HG03432 (cell line): ENCODE data around the gene XIRP2.

Experiments
- ATAC-seq: cut with Tn5 transposase; IDR thresholded peaks from one replicate; pipeline ENCODE4 v1.9.1; 2021; ENCODE audit warnings: mild to moderate bottlenecking, moderate library complexity; ENCODE audit not compliant: unreplicated experiment

XIRP2 gene

GRCh38 chr2:166926657-166927056 is 38.4 kb downstream of the XIRP2 start:
- ATAC-seq: no peak

- ATAC-seq: no peak
Measured at GRCh38 chr2:166932032-166932431, 43.8 kb downstream of the XIRP2 start.

GRCh38 chr2:166934817-166935216 is 46.5 kb downstream of the XIRP2 start:
- no peak for ATAC-seq

GRCh38 chr2:166942377-166942776 is 54.1 kb downstream of the XIRP2 start:
- no peak for ATAC-seq

DNA sequence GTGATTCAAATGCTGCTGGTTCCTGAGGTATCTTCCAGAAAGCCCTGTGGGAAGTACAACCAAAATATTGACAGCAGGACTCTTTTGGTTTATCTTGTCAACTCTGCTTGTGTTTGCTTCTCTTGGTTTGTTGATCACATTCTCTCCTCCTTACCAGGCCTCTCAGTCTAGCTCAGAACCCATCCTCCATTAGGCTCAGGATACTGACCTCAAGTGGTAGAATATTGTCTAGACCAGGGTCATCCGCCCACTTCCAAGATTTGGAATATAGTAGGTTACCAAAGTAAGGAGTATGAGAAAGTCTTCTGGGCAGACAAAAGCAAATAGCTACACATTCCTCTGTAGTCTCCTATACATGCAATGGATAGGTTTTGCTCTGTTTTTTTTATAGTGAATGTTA is 56.6 kb downstream of the XIRP2 start:
- no peak for ATAC-seq

GRCh38 chr2:166957686-166958085 is 69.4 kb downstream of the XIRP2 start:
- ATAC-seq: no peak

DNA sequence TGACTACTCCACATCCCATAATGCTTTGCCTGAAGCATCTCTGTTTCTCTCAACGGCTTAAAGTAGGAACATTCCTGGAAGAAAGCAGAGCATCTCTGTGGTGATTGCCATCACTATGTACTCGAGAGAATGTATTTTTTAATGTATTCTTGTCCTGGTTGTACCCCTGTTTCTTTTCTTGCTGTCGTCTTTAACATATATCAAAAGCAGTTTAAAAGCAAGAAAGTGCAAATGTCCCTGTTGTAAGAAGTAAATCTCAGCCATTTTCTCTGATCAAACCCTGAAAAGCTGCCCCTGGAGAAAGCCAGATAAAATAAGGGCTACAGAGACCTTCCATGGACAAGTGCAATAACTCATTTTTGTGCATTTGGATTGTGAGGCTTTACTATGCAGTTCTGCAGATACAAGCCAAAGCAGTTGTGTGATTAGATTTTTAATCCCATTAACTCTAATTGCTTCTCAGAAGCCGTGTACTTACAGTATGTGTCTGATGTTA is 70.8 kb downstream of the XIRP2 start:
- ATAC-seq: no peak

DNA sequence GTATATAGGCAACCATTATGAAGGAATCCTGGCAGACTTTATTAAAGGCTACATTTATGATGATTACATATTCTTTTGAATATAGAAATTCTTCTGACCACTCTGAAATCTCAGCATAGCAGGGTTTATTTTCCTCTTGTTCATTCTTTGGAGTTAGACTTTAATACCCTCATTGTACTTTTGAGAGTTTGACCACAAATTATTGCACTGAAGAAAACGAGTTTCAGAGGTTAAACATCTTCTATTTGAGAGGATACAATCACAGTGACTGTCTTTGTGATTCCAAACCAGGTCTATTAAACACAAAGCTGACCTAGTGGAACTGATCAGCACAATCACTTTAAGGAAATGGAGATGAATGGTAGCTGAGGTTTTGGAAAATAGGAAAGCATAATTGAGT is 71.3 kb downstream of the XIRP2 start:
- no peak for ATAC-seq

DNA sequence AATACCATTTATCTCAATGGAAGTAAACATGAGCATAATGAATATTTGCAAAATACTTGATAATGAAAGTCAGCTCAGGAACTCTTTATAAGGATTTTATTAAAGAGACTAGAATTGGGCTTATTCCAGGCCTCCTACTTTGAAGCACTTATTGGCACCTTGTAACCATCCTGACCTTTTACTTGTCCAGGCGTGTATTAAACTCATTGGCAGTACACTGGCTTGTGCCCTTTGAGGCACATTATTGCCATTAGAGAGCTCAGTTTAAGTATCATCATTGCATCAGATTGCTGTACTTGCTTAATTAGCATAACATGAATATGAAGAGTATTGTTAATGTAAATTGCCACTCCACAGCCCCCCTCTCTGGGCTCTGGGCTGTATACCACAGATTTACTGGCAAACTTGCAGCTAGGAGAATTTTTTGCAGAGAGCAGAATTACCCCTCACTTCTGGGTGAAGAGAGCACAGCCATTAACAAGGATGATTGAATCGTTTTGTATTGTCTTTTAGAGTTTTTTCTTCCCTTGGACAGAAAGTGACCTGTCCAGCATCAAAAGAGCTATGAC is 72.5 kb downstream of the XIRP2 start:
- no peak for ATAC-seq

- no peak for ATAC-seq
Measured at GRCh38 chr2:166961933-166962332, 73.7 kb downstream of the XIRP2 start.

DNA sequence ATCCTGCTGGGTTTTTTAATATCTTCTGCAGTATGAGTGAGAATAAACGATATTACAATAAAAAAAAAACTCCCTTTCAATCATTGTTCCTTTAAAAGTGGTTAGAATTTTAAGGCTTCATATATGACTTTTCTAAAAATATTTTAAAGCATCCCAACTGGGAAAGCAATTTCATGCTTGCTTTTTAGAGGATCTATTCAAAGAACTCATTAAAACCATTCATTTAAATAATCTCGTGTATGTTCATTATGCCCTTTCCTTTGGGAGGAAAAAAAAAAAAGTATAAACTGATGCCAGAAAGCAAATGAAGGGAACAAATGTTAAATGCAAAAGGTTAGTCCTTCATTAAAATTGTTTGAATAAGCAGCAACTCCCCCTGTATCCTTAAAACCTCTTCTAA is 81.2 kb downstream of the XIRP2 start:
- no peak for ATAC-seq

DNA sequence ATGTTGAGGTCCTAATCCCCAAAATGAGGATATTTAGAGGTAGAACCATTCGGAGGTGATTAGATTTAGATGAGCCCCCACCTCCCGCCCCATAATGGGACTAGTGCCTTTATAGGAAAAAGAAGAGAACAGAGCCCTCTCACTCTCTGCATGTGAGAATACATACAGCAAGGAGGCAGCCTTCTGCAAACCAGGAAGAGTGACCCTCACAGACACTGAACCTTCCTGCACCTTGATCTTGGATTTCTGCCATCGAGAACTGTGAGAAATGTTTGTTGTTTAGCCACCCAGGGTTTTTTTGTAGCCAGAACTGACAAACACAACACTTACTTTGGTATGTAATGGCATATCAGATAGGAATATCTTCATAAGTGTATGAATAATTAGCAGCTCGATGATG is 83.7 kb downstream of the XIRP2 start:
- no peak for ATAC-seq

GRCh38 chr2:166972418-166972817 is 84.1 kb downstream of the XIRP2 start:
- ATAC-seq: no peak

- no peak for ATAC-seq
Measured at GRCh38 chr2:166984188-166984587, 95.9 kb downstream of the XIRP2 start.

DNA sequence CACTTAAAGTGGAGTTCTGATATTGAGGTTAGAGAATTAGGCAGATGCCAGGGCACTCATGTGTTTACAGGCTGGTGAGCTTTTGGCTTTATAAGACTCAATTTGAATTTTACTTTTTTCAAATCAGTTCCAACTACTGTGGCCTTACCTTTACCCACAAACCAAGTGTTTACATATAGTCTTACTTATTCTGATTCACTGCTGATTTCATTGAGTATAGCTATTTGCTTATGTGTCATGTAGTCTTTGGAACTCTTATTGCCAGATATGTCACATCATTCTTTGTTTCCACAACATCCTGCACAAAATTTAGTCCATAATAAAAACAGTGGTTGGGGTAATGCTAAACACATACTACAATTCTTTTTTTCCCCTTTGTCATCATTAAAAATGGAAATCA is 96.5 kb downstream of the XIRP2 start:
- ATAC-seq: no peak

DNA sequence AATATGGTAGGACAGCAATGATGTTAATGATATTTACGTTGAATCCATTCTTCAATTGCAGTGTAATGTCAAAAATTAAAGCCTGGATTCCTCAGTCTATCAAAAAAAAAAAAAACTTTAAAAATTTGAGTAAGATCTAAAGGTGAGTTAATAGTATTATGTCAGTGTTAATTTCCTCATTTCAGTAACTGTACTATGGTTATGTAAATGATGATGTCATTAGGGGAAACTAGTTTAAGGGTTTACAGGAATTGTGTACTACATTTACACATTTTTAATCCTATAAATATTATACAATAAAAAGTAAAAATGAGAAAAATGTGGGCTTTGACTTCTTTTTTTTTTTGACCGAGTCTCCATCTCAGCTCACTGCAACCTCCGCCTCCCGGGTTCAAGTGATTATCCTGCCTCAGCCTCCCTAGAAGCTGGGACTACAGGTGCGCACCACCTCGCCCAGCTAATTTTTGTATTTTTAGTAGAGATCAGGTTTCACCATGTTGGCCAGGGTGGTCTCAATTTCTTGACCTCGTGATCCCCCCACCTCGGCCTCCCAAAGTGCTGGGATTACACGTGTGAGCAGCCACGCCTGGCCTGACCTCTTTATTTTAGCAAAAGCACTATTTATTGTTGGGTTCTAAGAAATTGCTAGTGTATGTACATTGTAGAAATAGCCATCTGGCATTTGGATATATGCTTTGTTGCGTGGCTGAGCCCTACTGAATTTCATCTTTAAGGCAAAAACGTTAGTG is 106.5 kb downstream of the XIRP2 start:
- ATAC-seq: no peak

- no peak for ATAC-seq
Measured at GRCh38 chr2:166996465-166996864, 108.2 kb downstream of the XIRP2 start.

DNA sequence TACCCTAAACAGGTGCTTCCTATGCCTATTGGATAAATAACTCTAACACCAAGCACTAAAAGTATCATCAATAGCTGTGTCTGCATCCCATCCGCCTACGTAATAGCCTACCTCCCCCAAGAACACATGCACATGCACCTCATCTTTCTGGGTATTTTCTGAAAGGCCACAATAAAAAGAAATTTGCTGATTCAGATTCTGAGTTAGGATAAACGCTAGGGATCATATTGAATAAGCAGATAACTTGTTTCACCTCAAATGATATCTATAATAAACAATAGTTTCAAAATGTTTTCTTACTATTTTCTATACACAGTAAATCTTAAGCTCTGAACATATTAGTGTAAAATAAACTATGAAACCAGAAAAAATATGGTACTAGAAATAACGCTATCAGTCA is 112.9 kb downstream of the XIRP2 start:
- no peak for ATAC-seq

GRCh38 chr2:167005096-167005495 is 116.8 kb downstream of the XIRP2 start:
- no peak for ATAC-seq

- no peak for ATAC-seq
Measured at GRCh38 chr2:167013227-167013626, 124.9 kb downstream of the XIRP2 start.

DNA sequence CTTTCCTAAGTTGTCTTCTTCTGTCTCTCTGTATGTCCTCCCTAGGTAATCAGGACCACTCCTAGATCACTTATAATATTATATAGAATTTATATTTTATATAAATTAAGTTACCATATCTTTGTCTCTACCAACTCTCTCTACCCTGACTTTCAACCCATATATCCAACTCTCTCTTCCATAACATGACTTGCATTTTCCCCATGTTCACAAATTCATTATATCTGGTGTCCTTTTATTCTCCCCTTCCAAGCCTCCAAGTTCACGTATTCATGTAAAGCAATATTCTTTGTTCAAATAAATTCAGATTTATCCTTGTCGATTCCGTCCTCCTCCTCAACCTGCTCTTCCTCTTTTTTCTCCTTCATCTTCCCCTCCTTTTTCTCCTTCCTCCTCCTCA is 127.5 kb downstream of the XIRP2 start:
- no peak for ATAC-seq

DNA sequence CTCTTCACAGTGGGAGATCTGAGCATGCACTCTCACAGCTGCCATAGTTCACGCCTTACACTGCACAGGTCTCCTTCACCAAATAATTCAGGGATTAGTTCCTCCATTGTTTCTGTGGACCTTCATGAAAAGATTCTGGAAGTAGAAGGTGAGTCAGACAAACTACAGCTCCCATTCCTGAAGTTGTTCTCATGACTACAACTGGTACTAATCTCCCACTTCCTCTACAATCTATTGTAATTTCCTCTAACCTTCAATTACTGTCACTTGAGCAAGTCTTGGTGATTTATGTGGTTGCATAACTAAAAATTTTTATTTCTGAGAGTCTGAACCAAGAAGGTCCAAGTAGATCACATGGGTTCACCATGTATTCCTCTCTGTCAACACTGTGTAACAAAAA is 128.7 kb downstream of the XIRP2 start:
- no peak for ATAC-seq

- no peak for ATAC-seq
Measured at GRCh38 chr2:167018590-167018989, 130.3 kb downstream of the XIRP2 start.
